GM19324 (cell line): ENCODE measurements around the gene C6orf163.

Experiments
- ATAC-seq: cut with Tn5 transposase; IDR thresholded peaks from one replicate; pipeline ENCODE4 v1.9.1; 2021; ENCODE audit warnings: mild to moderate bottlenecking, moderate library complexity; ENCODE audit not compliant: unreplicated experiment, low FRiP score

C6orf163 gene

DNA sequence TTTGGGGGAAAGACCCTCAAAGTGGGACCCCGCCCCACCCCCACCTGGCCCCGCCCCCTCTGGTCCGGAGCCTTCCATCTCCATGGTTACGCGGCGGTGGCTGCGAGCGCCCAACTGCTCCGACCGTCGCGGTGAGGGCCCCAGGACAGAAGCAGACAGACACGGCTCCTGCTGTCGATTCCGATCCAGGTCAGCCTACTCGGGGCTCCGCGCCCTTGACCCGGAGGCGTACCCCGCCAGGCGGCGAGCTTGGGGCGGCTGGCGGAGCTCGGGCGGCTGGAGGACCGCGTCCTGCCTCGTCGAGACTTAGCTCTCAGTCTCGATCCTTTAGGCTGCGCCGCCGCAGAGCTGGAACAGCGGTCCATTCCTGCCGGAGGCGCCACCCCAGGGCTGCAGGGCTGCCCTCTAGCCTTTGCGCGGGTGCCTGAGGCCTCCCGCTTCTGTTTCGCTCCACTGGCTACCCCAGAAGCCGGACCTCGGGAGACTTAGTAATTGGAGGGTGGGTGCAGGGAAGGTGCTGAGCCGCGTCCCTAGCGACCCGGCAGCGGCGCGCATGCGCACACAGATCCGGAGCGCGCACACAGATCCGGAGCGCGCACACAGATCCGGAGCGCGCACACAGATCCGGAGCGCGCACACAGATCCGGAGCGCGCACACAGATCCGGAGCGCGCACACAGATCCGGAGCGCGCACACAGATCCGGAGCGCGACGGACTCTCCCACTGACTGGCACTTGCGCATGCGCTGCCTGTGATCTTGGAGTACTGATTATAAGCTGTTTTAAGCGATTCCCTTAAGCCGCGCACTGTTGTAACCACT lies 63.5 kb downstream of the C6orf163 start, which contains the start of gene CFAP206:
Gene CFAP206 (plus strand): TSS at position 72 of the 820 bp plus-strand sequence. CDS start 1,868 bp downstream, outside the sequence.
- ATAC-seq: peak; percentile 85

DNA sequence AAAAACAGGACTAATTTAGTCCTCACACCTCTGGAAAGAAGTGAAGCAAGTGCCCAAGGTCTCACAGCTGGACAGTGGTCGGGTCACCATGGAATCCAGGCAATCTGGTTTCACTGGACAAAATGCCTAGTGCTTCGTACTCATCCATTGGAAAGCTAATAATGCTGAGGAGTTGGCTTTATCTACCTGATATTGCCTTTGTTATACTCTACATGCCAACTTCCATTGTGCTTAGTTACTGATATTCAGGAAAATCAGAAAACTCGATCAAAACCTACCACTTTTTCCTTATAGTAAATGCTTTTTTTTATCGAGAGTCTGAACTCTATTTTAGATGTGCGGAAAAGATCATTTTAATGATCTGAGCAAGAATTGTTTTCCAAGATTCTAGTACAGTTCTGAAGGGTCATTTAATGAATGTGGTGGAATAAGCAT lies 64.1 kb downstream of the C6orf163 start:
- ATAC-seq: peak; percentile 15
